Measurements from ENCODE around the gene NCOR1. TPM values are rescaled to one million over a fixed set of nuclear protein-coding genes. Genes with fewer than 3 reads are reported as not detected.
A peak's percentile ranks its signal among the peaks of the same experiment; 100 is the strongest.

NCOR1 gene
- total and polyA plus RNA-seq, 10 of the 15 experiments (the other 5 are each of a cell fraction or from before 2014, with no cell fraction given), result 34.5 to 135 (median 82.9) TPM

- Histone ChIP-seq H3K36me3 (ENCODE audit: control insufficient read depth in 2 of 2, insufficient read depth in 2 of 2, low read length in 1 of 2) (peaks cover 2 to 16% of the 10 kb centered on the region in 2 experiments), H3K79me2 (ENCODE audit: control insufficient read depth, insufficient read depth, low read length) (no peaks in the 10 kb centered on the region), H3K4me1 (ENCODE audit: control insufficient read depth, insufficient read depth, low read length) (no peaks in the 10 kb centered on the region), H3K27me3 (replicated peaks in 1 of 2; ENCODE audit: control insufficient read depth in 2 of 2, insufficient read depth in 2 of 2, low read length in 1 of 2) (no peaks in the 10 kb centered on the region), H3K27ac (ENCODE audit: control insufficient read depth, insufficient read depth) (no peak overlapping the region), H3K9ac (ENCODE audit: control insufficient read depth, insufficient read depth, low read length) (no peak overlapping the region), H4K20me1 (ENCODE audit: control insufficient read depth, insufficient read depth) (no peaks in the 10 kb centered on the region), H3K4me3 (no peak overlapping the region), H3K4me2 (ENCODE audit: control insufficient read depth, insufficient read depth) (no peak overlapping the region), H3K9me3 (replicated peaks; ENCODE audit: control insufficient read depth, insufficient read depth, low read length) (no peaks in the 10 kb centered on the region), H2AFZ (ENCODE audit: control insufficient read depth, low read depth, low read length) (no peak overlapping the region)
- TSS peak; percentile 43 for BruUV-seq (replicated peaks)
- DNase-seq (ENCODE audit: low read depth, low spot score) (no peak), FAIRE-seq (no peak), ATAC-seq (no peak)
- 88% methylated on average over 8 of the region's 8 CpGs for WGBS (ENCODE audit: insufficient coverage, insufficient replicate concordance, low lambda C conversion rate, missing lambda C conversion rate)
- SMC1A ChIA-PET (ENCODE audit: uncharacterized antibody, unreplicated experiment), result no interaction called here
- TF ChIP-seq SUPT20H (IDR thresholded peaks at IDR 0.05; ENCODE audit: borderline replicate concordance, control insufficient read depth, low read depth, low read length) (no peak), PAX5 (IDR thresholded peaks at IDR 0.05; ENCODE audit: borderline replicate concordance, low read depth, low read length) (no peak), SREBF2 (IDR thresholded peaks at IDR 0.05; ENCODE audit: low read length) (no peak), TBL1XR1 (IDR thresholded peaks at IDR 0.05; ENCODE audit: low read depth, low read length) (no peak), CBX5 (IDR thresholded peaks at IDR 0.05; ENCODE audit: low read depth) (no peak), RB1 (IDR thresholded peaks at IDR 0.05; ENCODE audit: borderline replicate concordance) (no peak), CTCF (IDR thresholded peaks at IDR 0.05 in 2 of 3, conservative IDR thresholded peaks at IDR 0.05 in 1 of 3; ENCODE audit: control insufficient read depth in 2 of 3, extremely low read depth in 1 of 3, insufficient read depth in 1 of 3, low read depth in 3 of 3, low read length in 3 of 3) (no peak), KDM1A (IDR thresholded peaks at IDR 0.05; ENCODE audit: borderline replicate concordance) (no peak), RCOR1 (conservative IDR thresholded peaks at IDR 0.05; ENCODE audit: low read depth, low read length) (no peak), ZNF622 (IDR thresholded peaks at IDR 0.05) (no peak), KLF5 (IDR thresholded peaks at IDR 0.05; ENCODE audit: partially characterized antibody) (no peak), HDGF (IDR thresholded peaks at IDR 0.05) (no peak), ELK1 (IDR thresholded peaks at IDR 0.05; ENCODE audit: low read depth, low read length) (no peak), RELA (IDR thresholded peaks at IDR 0.05; ENCODE audit: borderline replicate concordance, partially characterized antibody) (no peak)
- RAD21 ChIA-PET (ENCODE audit: unreplicated experiment), result interaction anchor here (0.7 kb wide), 1 partner anchor 1249 kb away, joined by 3 read pairs; no protein-coding TSS in a partner anchor
- intact Hi-C loops (cut with micrococcal nuclease; ENCODE audit: unreplicated experiment) (no loop called here), in situ Hi-C loops (cut with MboI) (no loop called here)
- POLR2A ChIA-PET, result interaction anchor here (0.6 to 0.7 kb wide), 3 partner anchors 14 to 144 kb away, joined by 3 to 6 read pairs (median 3); no protein-coding TSS in a partner anchor
- CTCF ChIA-PET, result no interaction called here
Observed at GRCh38 chr17:16107165-16107770, 108.1 kb downstream of the NCOR1 start.

Measured in GM12878 (cell line).